Esophagus muscularis mucosa (tissue), 4 donors: Measurements from ENCODE around the gene FES. TPM values are rescaled to one million over a fixed set of nuclear protein-coding genes. Genes with fewer than 3 reads are reported as not detected.
"Not testable (repeated sequence)": the region's sequence is repeated elsewhere in the genome, so short reads cannot be mapped to it uniquely, and the experiment has no call there.

ENCODE experiments used
- DNase-seq: peaks from one replicate; pipeline ENCODE4 v3.0.0-alpha.2; 2017; ENCODE audit errors: extremely low spot score
- H3K27ac ChIP-seq, 4 donors: fragments of 200-600 bp; sonication (generic); replicated peaks in 1 of 4; 1 replicate in 3 of 4; 2 replicates in 1 of 4; pipeline ENCODE4 v1.5.1; 2016 to 2019; ENCODE audit warnings: mild to moderate bottlenecking in 1 of 4
- H3K27me3 ChIP-seq, 4 donors: fragments of 200-600 bp; sonication (generic); one replicate each; pipeline versions ENCODE4 v1.5.1 to v1.6.0; 2016 to 2019
- H3K36me3 ChIP-seq, 4 donors: fragments of 200-600 bp; sonication (generic); one replicate each; pipeline ENCODE4 v1.5.1; 2016 to 2019
- H3K4me1 ChIP-seq, 4 donors: fragments of 200-600 bp; sonication (generic); one replicate each; pipeline ENCODE4 v1.5.1; 2016 to 2019
- H3K4me3 ChIP-seq, 4 donors: fragments of 200-600 bp; sonication (generic); 1 replicate in 2 of 4; 2 replicates in 2 of 4; pipeline ENCODE4 v1.5.1; 2016 to 2019; ENCODE audit warnings: mild to moderate bottlenecking in 4 of 4, moderate library complexity in 1 of 4
- H3K9me3 ChIP-seq, 4 donors: fragments of 200-600 bp; sonication (generic); 1 replicate in 3 of 4; 2 replicates in 1 of 4; pipeline ENCODE4 v1.5.1; 2016 to 2019
- CTCF ChIP-seq, 3 experiments: fragments of 200-600 bp in 2 of 3; fragments of 450-650 bp in 1 of 3; sonication (generic) in 2 of 3; IDR thresholded peaks; one replicate each; pipeline ENCODE4 v1.5.1; 2017 to 2019; ENCODE audit warnings: antibody characterized with exemption in 3 of 3, mild to moderate bottlenecking in 2 of 3, moderate library complexity in 1 of 3
- EP300 ChIP-seq: sonication (generic); formaldehyde crosslinking; IDR thresholded peaks from one replicate; pipeline ENCODE4 v1.6.1; 2017; ENCODE audit warnings: antibody characterized with exemption
- POLR2A ChIP-seq: fragments of 450-650 bp; IDR thresholded peaks from one replicate; pipeline ENCODE4 v1.6.1; 2017; ENCODE audit warnings: antibody characterized with exemption, moderate library complexity, mild to moderate bottlenecking, low read depth
- POLR2AphosphoS5 ChIP-seq, 2 donors: sonication (generic); formaldehyde crosslinking; IDR thresholded peaks; one replicate each; pipeline ENCODE4 v1.6.1; 2017; ENCODE audit warnings: antibody characterized with exemption in 2 of 2
- WGBS: methylation state at CpG from one replicate; pipeline ENCODE4 v1.1.5; 2018; 5-methylcytosine and 5-hydroxymethylcytosine counted together
- intact Hi-C: fragments of 100-400 bp; cut with DNase I; formaldehyde crosslinking; loops from one replicate; pipeline ENCODE4 v1.15.1; 2023
- total RNA-seq, 4 donors: library from RNA; depleted of rRNA; stranded (reverse); fragments of >200 nt; gene quantifications; one replicate each; pipeline versions ENCODE4 v1.1.0 to v1.2.1, GENCODE V29; 2016

The FES gene
- total RNA-seq, 4 donors from 2014 or later: 26.1 to 41.9 (median 34.0) TPM

GRCh38 chr15:90892023-90892422 lies 7.7 kb downstream of the FES start:
- intact Hi-C loops: no loop called here
- H3K27me3 ChIP-seq: no peaks in the 10 kb centered on the region
- peaks cover 56 to 90% (median 82%) of the 10 kb centered on the region in 4 donors for H3K36me3 ChIP-seq
- no peak overlapping the region for H3K27ac ChIP-seq
- TF ChIP-seq CTCF (IDR thresholded peaks at IDR 0.05) (no peak), POLR2AphosphoS5 (IDR thresholded peaks at IDR 0.05) (no peak), EP300 (no peak), POLR2A (no peak)
- DNase-seq: no peak
- no peaks in the 10 kb centered on the region for H3K9me3 ChIP-seq
- H3K4me3 ChIP-seq: no peak overlapping the region
- H3K4me1 ChIP-seq: peaks cover under 1 to 11% (median 1%) of the 10 kb centered on the region in 4 donors
- 91% methylated on average over 11 of the region's 11 CpGs for WGBS

- Histone ChIP-seq H3K4me3 (no peak overlapping the region), H3K27ac (no peak overlapping the region), H3K4me1 (peaks cover 0 to 6% (median 0%) of the 10 kb centered on the region in 4 donors), H3K9me3 (no peaks in the 10 kb centered on the region), H3K27me3 (no peaks in the 10 kb centered on the region), H3K36me3 (peaks cover 50 to 83% (median 76%) of the 10 kb centered on the region in 4 donors)
- no peak for TF ChIP-seq CTCF (IDR thresholded peaks at IDR 0.05)
- TF ChIP-seq EP300: no peak
- TF ChIP-seq POLR2AphosphoS5 (IDR thresholded peaks at IDR 0.05): no peak
- TF ChIP-seq POLR2A: no peak
- WGBS: 91% methylated on average over 10 of the region's 29 CpGs
- no peak for DNase-seq
- intact Hi-C loops: no loop called here
These were observed 8.3 kb downstream of the FES start for GRCh38 chr15:90892498-90893174.

- TF ChIP-seq POLR2AphosphoS5 (IDR thresholded peaks at IDR 0.05) (no peak), CTCF (IDR thresholded peaks at IDR 0.05) (no peak), POLR2A (no peak), EP300 (no peak)
- H3K4me3 ChIP-seq: no peak overlapping the region
- peaks cover 0 to 3% (median 0%) of the 10 kb centered on the region in 4 donors for H3K4me1 ChIP-seq
- H3K27me3 ChIP-seq: no peaks in the 10 kb centered on the region
- 93% methylated on average over 19 of the region's 33 CpGs for WGBS
- H3K9me3 ChIP-seq: no peaks in the 10 kb centered on the region
- no peak for DNase-seq
- H3K36me3 ChIP-seq: peaks cover 50 to 79% (median 73%) of the 10 kb centered on the region in 4 donors
- no peak overlapping the region for H3K27ac ChIP-seq
- intact Hi-C loops: no loop called here
These were observed 9.1 kb downstream of the FES start for GRCh38 chr15:90893175-90894090.

GRCh38 chr15:90895571-90896117 lies 11.3 kb downstream of the FES start:
- Histone ChIP-seq H3K27ac (no peak overlapping the region), H3K9me3 (no peaks in the 10 kb centered on the region), H3K4me1 (peaks cover 0 to 3% (median 0%) of the 10 kb centered on the region in 4 donors), H3K36me3 (peaks cover 41 to 58% (median 53%) of the 10 kb centered on the region in 4 donors), H3K4me3 (no peak overlapping the region), H3K27me3 (no peaks in the 10 kb centered on the region)
- WGBS: 76% methylated on average over 6 of the region's 10 CpGs
- no peak for TF ChIP-seq CTCF (IDR thresholded peaks at IDR 0.05)
- TF ChIP-seq EP300: no peak
- TF ChIP-seq POLR2AphosphoS5 (IDR thresholded peaks at IDR 0.05): no peak
- TF ChIP-seq POLR2A: no peak
- intact Hi-C loops: no loop called here
- no peak for DNase-seq

GRCh38 chr15:90897131-90897655 lies 12.9 kb downstream of the FES start:
- H3K36me3 ChIP-seq: peaks cover 28 to 42% (median 38%) of the 10 kb centered on the region in 4 donors
- WGBS: 94% methylated on average over 14 of the region's 14 CpGs
- DNase-seq, H3K9me3 ChIP-seq, H3K27ac ChIP-seq, H3K27me3 ChIP-seq, intact Hi-C loops, H3K4me3 ChIP-seq, H3K4me1 ChIP-seq: not testable (repeated sequence)
